AG09319 (cell line): ENCODE measurements around the gene CAPN5.

Experiments
- DNase-seq: peaks from one replicate; pipeline ENCODE4 v3.0.0-alpha.2; 2010; ENCODE audit warnings: low read depth; ENCODE audit errors: extremely low read depth
- TF ChIP-seq, protein P1 (sequence below): IDR thresholded peaks from 2 replicates; pipeline ENCODE4 v1.5.1; 2011; ENCODE audit warnings: low read depth, mild to moderate bottlenecking, inconsistent platforms, low read length, moderate library complexity

Gene CAPN5

DNA sequence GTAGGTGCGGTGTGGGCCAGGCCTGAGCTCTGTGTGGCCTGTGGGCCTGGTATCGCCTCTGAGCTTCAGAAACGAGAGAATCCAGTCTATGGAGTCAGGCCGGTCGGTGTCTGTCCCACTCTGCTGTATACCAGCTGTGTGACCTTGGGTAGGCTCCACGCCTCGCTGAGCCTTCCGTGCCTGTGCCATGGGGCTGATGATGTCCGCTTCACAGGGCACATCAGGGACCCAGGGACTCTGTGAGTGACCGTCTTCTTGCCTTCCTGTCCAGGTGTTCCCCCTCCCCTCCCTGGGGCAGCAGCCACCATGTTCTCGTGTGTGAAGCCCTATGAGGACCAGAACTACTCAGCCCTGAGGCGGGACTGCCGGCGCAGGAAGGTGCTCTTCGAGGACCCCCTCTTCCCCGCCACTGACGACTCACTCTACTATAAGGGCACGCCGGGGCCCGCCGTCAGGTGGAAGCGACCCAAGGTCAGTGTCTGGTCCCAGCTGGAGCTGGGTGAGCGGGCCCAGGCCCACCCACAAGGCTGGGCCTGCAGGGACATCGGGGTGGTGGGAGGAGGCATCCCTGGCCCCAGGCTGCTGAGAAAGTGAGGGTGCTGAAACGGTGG lies 17.9 kb downstream of the CAPN5 start:
- TF ChIP-seq, protein P1, sequence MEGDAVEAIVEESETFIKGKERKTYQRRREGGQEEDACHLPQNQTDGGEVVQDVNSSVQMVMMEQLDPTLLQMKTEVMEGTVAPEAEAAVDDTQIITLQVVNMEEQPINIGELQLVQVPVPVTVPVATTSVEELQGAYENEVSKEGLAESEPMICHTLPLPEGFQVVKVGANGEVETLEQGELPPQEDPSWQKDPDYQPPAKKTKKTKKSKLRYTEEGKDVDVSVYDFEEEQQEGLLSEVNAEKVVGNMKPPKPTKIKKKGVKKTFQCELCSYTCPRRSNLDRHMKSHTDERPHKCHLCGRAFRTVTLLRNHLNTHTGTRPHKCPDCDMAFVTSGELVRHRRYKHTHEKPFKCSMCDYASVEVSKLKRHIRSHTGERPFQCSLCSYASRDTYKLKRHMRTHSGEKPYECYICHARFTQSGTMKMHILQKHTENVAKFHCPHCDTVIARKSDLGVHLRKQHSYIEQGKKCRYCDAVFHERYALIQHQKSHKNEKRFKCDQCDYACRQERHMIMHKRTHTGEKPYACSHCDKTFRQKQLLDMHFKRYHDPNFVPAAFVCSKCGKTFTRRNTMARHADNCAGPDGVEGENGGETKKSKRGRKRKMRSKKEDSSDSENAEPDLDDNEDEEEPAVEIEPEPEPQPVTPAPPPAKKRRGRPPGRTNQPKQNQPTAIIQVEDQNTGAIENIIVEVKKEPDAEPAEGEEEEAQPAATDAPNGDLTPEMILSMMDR: no peak
- no peak for DNase-seq

DNA sequence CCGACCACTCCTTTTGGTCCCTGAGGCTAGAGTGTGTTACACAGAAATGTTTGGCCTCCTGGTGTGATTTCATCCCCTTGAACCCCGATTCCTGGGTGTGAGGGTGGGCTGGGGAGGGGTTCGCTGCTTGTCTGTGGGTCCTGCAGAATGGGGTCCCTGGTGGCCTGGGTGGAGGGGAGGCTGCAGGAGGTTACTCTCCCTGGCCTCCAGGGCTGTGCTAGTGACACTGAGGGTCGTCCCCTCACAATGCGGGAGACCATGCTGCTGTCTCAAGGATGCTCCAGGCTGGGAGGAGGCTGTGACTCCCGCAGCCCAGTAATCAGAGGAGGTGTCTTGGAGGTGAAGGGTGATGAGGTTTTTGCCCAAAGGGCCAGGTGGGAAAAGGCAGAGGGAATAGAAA lies 18.9 kb downstream of the CAPN5 start:
- TF ChIP-seq, protein P1: no peak
- no peak for DNase-seq

DNA sequence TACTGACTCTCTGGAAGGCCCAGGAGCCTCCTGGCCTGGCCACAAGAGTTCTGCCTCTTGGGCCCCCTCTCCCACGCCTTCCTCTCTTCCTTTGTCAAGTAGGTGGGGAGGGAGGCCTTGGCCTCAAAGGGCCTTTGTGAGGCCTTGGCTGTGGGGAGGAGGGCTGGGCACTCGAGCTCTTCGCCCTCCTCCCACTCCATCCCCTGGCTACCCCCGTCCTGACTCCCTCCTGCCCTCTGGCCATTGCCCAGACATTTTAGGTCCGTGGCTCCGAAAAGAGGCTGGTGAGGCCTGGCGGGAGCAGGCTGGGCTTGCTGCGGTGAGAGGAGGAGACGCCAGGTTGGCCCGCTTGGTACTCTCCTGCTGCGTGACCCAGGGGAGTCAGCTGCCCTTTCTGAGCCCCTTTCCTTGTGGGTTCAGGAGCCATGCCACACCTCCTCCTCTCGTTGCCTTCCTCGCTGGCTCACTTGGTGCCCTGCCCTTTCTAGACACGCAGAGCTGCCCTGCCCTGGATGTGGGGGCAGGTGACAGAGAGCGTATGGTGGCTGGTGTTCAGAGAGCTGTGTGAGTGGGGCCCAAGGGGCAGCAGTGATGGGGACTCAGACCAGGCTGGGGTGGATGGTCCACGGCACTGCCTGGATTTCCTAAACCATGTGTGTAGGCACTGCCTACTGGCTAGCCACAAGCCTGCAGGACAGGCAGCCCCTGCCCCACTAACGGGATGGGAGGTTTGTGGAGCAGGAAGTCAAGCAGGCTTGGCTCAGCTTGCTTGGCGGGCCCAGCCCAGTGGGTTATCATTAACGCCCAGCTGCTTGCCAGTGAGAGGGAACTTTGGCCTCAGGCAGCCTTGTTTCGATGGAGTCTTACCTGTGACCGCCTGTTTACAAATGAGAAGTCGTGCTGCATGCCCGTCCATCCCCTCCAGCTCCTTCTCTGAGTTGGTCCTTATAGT lies 20.0 kb downstream of the CAPN5 start:
- DNase-seq: no peak
- TF ChIP-seq, protein P1: no peak

DNA sequence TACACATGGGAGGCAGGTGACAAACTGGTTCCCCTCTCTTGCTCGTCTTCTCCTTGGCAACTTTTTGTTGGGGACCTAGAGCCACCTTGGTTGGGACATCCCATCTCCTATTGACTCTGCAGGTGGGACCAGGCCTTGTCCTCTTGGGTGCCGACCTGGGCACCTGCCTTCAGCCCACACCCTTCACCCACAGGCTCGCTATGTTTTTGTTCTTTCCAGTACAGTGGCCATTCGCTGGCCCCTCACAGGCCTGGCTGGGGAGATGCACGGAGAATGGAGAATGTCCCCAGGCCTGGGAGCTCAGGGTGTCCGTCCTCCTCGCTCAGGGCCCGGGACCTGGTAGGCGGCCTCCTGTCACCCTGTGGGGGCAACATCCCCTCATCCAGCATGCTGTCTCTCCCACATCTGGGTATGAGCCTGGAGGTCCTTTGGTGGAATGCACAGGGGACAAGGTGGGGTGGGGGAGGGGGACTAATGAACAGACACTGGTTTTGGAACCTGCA lies 21.0 kb downstream of the CAPN5 start:
- no peak for DNase-seq
- TF ChIP-seq, protein P1: no peak

DNA sequence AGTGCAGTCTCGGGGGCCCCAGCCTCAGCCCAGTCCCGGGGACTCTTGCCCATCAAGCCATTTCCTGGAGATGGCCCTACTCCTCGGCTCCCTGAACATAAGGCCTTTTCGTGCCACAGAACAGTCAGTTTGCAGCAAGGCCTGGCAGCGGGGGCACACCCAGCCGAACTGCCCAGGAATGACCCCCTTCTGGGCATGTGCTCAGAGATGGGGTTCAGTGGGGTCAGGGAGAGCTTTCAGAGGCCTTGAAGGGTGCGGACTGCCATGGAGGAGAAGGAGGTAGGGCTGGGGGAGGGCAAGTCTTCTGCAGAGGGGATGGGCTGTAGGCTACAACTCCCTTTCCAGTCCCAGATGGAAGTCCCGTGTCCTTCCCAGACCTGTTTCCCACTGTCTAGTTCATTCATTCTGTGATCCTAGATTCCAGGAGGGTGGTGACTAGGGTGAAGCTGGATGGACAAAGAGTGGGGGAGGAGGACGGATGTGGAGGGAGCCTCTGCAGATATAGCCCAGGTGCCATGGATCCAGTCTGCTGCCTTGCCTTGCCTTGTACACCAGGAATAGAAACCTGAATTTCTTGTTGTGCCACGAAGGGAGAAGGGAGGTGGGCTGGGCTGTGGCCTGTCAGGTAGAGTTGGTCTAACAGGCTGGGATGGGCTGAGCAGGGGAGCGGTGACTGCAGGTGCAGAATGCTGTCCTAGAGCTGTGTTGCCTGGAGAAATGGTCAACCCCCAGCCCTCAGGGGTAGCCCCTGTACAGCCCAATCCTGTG lies 21.6 kb downstream of the CAPN5 start:
- TF ChIP-seq, protein P1: no peak
- no peak for DNase-seq

DNA sequence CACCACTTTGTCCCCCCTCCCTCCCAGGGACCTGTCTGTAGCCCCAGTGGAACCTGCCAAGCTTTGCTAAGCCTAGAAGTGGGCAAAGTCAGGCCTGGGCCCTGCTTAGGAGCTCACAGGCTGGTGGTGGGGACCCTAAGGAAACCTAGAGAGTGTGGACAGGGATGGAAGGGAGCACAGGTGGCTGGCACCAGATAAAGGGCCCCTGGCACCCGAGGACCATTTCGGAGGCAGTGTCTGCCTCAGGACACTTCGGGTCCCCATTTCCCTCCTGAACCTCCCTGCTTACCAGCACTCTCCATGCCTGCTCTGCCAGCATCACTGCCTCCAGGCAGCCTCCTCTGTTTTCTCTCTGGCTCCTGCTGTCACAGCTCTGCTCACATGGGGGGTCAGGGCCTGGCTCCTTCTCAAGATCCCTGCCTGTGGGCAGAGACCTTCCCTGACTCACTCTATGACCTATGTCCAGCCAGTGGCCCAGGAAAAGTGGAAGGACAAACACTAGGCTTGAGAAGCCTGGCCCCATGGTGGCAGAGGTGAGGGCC lies 22.3 kb downstream of the CAPN5 start:
- TF ChIP-seq, protein P1: no peak
- no peak for DNase-seq
